HEK293 (cell line): Measurements from ENCODE around the gene SMIM30.

Experiments used
- CTCF ChIA-PET: fragments of 350-600 bp; formaldehyde crosslinking; extraction: SDS; loops from one replicate; lab custom pipeline; 2021; ENCODE audit warnings: antibody characterized with exemption; lab: Yijun Ruan, JAX
- POLR2A ChIA-PET: fragments of 300-600 bp; formaldehyde crosslinking; extraction: SDS; loops from one replicate; lab custom pipeline; 2020; ENCODE audit warnings: antibody characterized with exemption, inconsistent platforms; lab: Yijun Ruan, JAX
- H3K27ac ChIP-seq: fragments of 200-500 bp; sonication (Bioruptor generic); 2 replicates; pipeline ENCODE4 v1.5.1; 2014; ENCODE audit warnings: low read depth, low read length, control low read depth, inconsistent platforms; ENCODE audit errors: extremely low read depth
- H3K36me3 ChIP-seq, 2 experiments: fragments of 200-500 bp in 1 of 2; sonication (Bioruptor generic) in 1 of 2; 1 replicate in 1 of 2; 2 replicates in 1 of 2; pipeline ENCODE4 v1.5.1; 2014 to 2017; ENCODE audit warnings: inconsistent platforms in 2 of 2, low read length in 2 of 2; ENCODE audit not compliant: control insufficient read depth in 2 of 2, insufficient read depth in 1 of 2
- H3K4me1 ChIP-seq: fragments of 200-500 bp; sonication (Bioruptor generic); 2 replicates; pipeline ENCODE4 v1.5.1; 2014; ENCODE audit warnings: mild to moderate bottlenecking, low read length, inconsistent platforms; ENCODE audit not compliant: control insufficient read depth, insufficient read depth
- H3K4me3 ChIP-seq: 2 replicates; pipeline ENCODE4 v1.5.1; 2011; ENCODE audit warnings: low read depth, mild to moderate bottlenecking, control low read depth, low read length, moderate library complexity
- H3K9me3 ChIP-seq: fragments of 200-500 bp; sonication (Bioruptor generic); 2 replicates; pipeline ENCODE4 v1.5.1; 2014; ENCODE audit warnings: low read depth, low read length, inconsistent platforms; ENCODE audit not compliant: control insufficient read depth, insufficient read depth
- GLIS2 ChIP-seq: fragments of 450-650 bp; formaldehyde crosslinking; IDR thresholded peaks from 2 replicates; pipeline ENCODE4 v1.5.1; 2016; ENCODE audit warnings: missing biosample characterization, missing genetic modification characterization
- HOXD13 ChIP-seq: sonication (generic); formaldehyde crosslinking; IDR thresholded peaks from 2 replicates; pipeline ENCODE4 v1.8.0; 2022; ENCODE audit warnings: missing genetic modification reagents, borderline replicate concordance
- OVOL3 ChIP-seq: fragments of 450-650 bp; formaldehyde crosslinking; IDR thresholded peaks from 2 replicates; pipeline ENCODE4 v1.5.1; 2016; ENCODE audit warnings: missing biosample characterization, missing genetic modification characterization
- PRDM2 ChIP-seq: fragments of 450-650 bp; formaldehyde crosslinking; IDR thresholded peaks from 2 replicates; pipeline ENCODE4 v1.5.1; 2016; ENCODE audit warnings: missing biosample characterization, missing genetic modification characterization, borderline replicate concordance
- PRDM6 ChIP-seq: fragments of 450-650 bp; formaldehyde crosslinking; IDR thresholded peaks from 2 replicates; pipeline ENCODE4 v1.5.1; 2017; ENCODE audit warnings: missing biosample characterization, missing genetic modification characterization
- SALL2 ChIP-seq: fragments of 450-650 bp; formaldehyde crosslinking; IDR thresholded peaks from 2 replicates; pipeline ENCODE4 v1.5.0; 2017; ENCODE audit warnings: missing biosample characterization, mild to moderate bottlenecking, missing genetic modification characterization, borderline replicate concordance
- TSHZ1 ChIP-seq: fragments of 450-650 bp; formaldehyde crosslinking; IDR thresholded peaks from 2 replicates; pipeline ENCODE4 v1.5.1; 2016; ENCODE audit warnings: missing biosample characterization, missing genetic modification characterization, borderline replicate concordance
- ZBTB44 ChIP-seq: fragments of 450-650 bp; IDR thresholded peaks from 2 replicates; pipeline ENCODE4 v1.5.1; 2018; ENCODE audit warnings: missing biosample characterization, mild to moderate bottlenecking, missing genetic modification characterization
- ZBTB49 ChIP-seq: fragments of 450-650 bp; formaldehyde crosslinking; IDR thresholded peaks from 2 replicates; pipeline ENCODE4 v1.5.1; 2016; ENCODE audit warnings: missing biosample characterization, missing genetic modification characterization, low read depth
- ZNF174 ChIP-seq: fragments of 450-650 bp; formaldehyde crosslinking; IDR thresholded peaks from 2 replicates; pipeline ENCODE4 v1.5.0; 2017; ENCODE audit warnings: missing biosample characterization, mild to moderate bottlenecking, missing genetic modification characterization
- ZNF280D ChIP-seq: fragments of 450-650 bp; formaldehyde crosslinking; IDR thresholded peaks from 2 replicates; pipeline ENCODE4 v1.5.1; 2016; ENCODE audit warnings: missing biosample characterization, missing genetic modification characterization
- ZNF426 ChIP-seq: fragments of 450-650 bp; formaldehyde crosslinking; IDR thresholded peaks from 2 replicates; pipeline ENCODE4 v1.5.1; 2017; ENCODE audit warnings: missing biosample characterization, missing genetic modification characterization, mild to moderate bottlenecking, inconsistent platforms, moderate library complexity
- ZNF488 ChIP-seq: fragments of 450-650 bp; formaldehyde crosslinking; IDR thresholded peaks from 2 replicates; pipeline ENCODE4 v1.5.1; 2016; ENCODE audit warnings: missing biosample characterization, missing genetic modification characterization
- ZSCAN5A ChIP-seq: fragments of 450-650 bp; formaldehyde crosslinking; IDR thresholded peaks from 2 replicates; pipeline ENCODE4 v1.5.1; 2016; ENCODE audit warnings: missing biosample characterization, missing genetic modification characterization

The SMIM30 gene

GRCh38 chr7:113099284-113099919 lies 19.0 kb downstream of the SMIM30 start:
- ChIA-PET CTCF (interaction anchor here (0.6 kb wide), 1 partner anchor 84 kb away, joined by 3 read pairs; no protein-coding TSS in a partner anchor), POLR2A (interaction anchor here (1.2 kb wide), 1 partner anchor 13 kb away, joined by 8 read pairs; the partner anchor contains the start of gene GPR85)
- H3K9me3 ChIP-seq: no peaks in the 10 kb centered on the region
- no peak overlapping the region for H3K4me3 ChIP-seq
- H3K27ac ChIP-seq: no peak overlapping the region
- no peaks in the 10 kb centered on the region for H3K36me3 ChIP-seq
- no peaks in the 10 kb centered on the region for H3K4me1 ChIP-seq
- TF ChIP-seq ZNF174 (tag by site-specific recombination) (no peak), SALL2 (tag by site-specific recombination) (no peak), OVOL3 (tag by site-specific recombination) (no peak), TSHZ1 (tag by site-specific recombination) (no peak), GLIS2 (tag by site-specific recombination) (no peak), HOXD13 (CRISPR knock-in tag) (no peak), ZBTB44 (tag by site-specific recombination) (no peak), ZNF488 (no peak), ZNF280D (tag by site-specific recombination) (no peak), ZBTB49 (tag by site-specific recombination) (no peak), PRDM2 (no peak), ZSCAN5A (tag by site-specific recombination) (no peak), PRDM6 (tag by site-specific recombination) (no peak), ZNF426 (tag by site-specific recombination) (no peak)
